Right lobe of liver (tissue), 4 donors: ENCODE results near the gene CXCR1.

Experiments
- CTCF ChIP-seq, 4 donors: fragments of 200-600 bp in 3 of 4; fragments of 450-650 bp in 1 of 4; IDR thresholded peaks; one replicate each; pipeline versions ENCODE4 v1.5.1 to v1.8.0; 2016 to 2022; ENCODE audit warnings: antibody characterized with exemption in 4 of 4, mild to moderate bottlenecking in 2 of 4
- POLR2A ChIP-seq: fragments of 450-650 bp; IDR thresholded peaks from one replicate; pipeline ENCODE4 v1.6.1; 2017; ENCODE audit warnings: antibody characterized with exemption, mild to moderate bottlenecking
- donor health status: DM: no; HTN: no; CAD: no.
- donor health status: DM: no; HTN: no; CAD: no.
- donor health status: DM: no; HTN: yes; CAD: no.

- TF ChIP-seq CTCF (IDR thresholded peaks at IDR 0.05) (no peak), POLR2A (no peak)
Measured at GRCh38 chr2:218138047-218138446, 28.7 kb downstream of the CXCR1 start.
